GM19239 (cell line): ENCODE measurements around the gene LPAR1.

ENCODE experiments used
- DNase-seq: peaks from one replicate; pipeline ENCODE4 v3.0.0; 2011; ENCODE audit warnings: low spot score; ENCODE audit not compliant: insufficient read length
- FAIRE-seq: peaks from 2 replicates; lab custom pipeline; 2011; peaks lifted over from hg19 to GRCh38; lab: Jason Lieb, UNC

LPAR1 gene

GRCh38 chr9:110971234-110971633 lies 67.0 kb downstream of the LPAR1 start:
- DNase-seq (no peak), FAIRE-seq (no peak)

GRCh38 chr9:110969971-110970386 lies 68.3 kb downstream of the LPAR1 start:
- no peak for DNase-seq
- no peak for FAIRE-seq

- DNase-seq (no peak), FAIRE-seq (no peak)
These were observed 70.2 kb downstream of the LPAR1 start for GRCh38 chr9:110968096-110968495.

- FAIRE-seq, result no peak
- DNase-seq, result no peak
These were observed 71.1 kb downstream of the LPAR1 start for GRCh38 chr9:110967196-110967595.

GRCh38 chr9:110960288-110960687 lies 78.0 kb downstream of the LPAR1 start:
- DNase-seq, result no peak
- FAIRE-seq, result no peak

GRCh38 chr9:110958847-110959246 lies 79.4 kb downstream of the LPAR1 start:
- DNase-seq (no peak), FAIRE-seq (no peak)

- DNase-seq, result no peak
- FAIRE-seq, result no peak
These were observed 83.4 kb downstream of the LPAR1 start for GRCh38 chr9:110954822-110955291.

GRCh38 chr9:110952540-110952859 lies 85.8 kb downstream of the LPAR1 start:
- no peak for DNase-seq
- no peak for FAIRE-seq

- FAIRE-seq, result no peak
- DNase-seq, result no peak
These were observed 86.3 kb downstream of the LPAR1 start for GRCh38 chr9:110951805-110952539.

GRCh38 chr9:110950041-110950645 lies 88.1 kb downstream of the LPAR1 start:
- DNase-seq (no peak), FAIRE-seq (no peak)

GRCh38 chr9:110949081-110949480 lies 89.2 kb downstream of the LPAR1 start:
- FAIRE-seq, result no peak

GRCh38 chr9:110947491-110948044 lies 90.7 kb downstream of the LPAR1 start:
- no peak for DNase-seq

More at GRCh38 chr9:110949081-110949480, 89.2 kb downstream of the LPAR1 start:
- no peak for DNase-seq

GRCh38 chr9:110942522-110942921 lies 95.7 kb downstream of the LPAR1 start:
- FAIRE-seq (no peak), DNase-seq (no peak)

More at GRCh38 chr9:110947491-110948044, 90.7 kb downstream of the LPAR1 start:
- FAIRE-seq, result peak; percentile 18

GRCh38 chr9:110940951-110941557 lies 97.2 kb downstream of the LPAR1 start:
- FAIRE-seq (no peak), DNase-seq (no peak)

GRCh38 chr9:110939573-110939972 lies 98.7 kb downstream of the LPAR1 start:
- FAIRE-seq (no peak), DNase-seq (no peak)

GRCh38 chr9:110939047-110939446 lies 99.2 kb downstream of the LPAR1 start:
- FAIRE-seq (no peak), DNase-seq (no peak)

- DNase-seq, result no peak
- no peak for FAIRE-seq
These were observed 100.0 kb downstream of the LPAR1 start for GRCh38 chr9:110938242-110938641.

- DNase-seq (no peak), FAIRE-seq (no peak)
These were observed 101.4 kb downstream of the LPAR1 start for GRCh38 chr9:110936719-110937452.

GRCh38 chr9:110936237-110936636 lies 102.0 kb downstream of the LPAR1 start:
- FAIRE-seq (no peak), DNase-seq (no peak)

- FAIRE-seq (no peak), DNase-seq (no peak)
These were observed 102.4 kb downstream of the LPAR1 start for GRCh38 chr9:110935829-110936228.
